WTC11 (cell line): ENCODE data around the gene ABCC3. TPM values are rescaled to one million over a fixed set of nuclear protein-coding genes. Genes with fewer than 3 reads are reported as not detected.

Source experiments
- ATAC-seq: fragments of 200-7000 bp; cut with Tn5 transposase; 2 replicates; pipeline ENCODE4 v1.10.0; 2021; ENCODE audit warnings: mild to moderate bottlenecking, moderate library complexity
- CTCF ChIA-PET: fragments of 300-600 bp; sonication (Branson Sonifier 250); formaldehyde crosslinking; loops from one replicate; lab custom pipeline; 2021; ENCODE audit warnings: antibody characterized with exemption; lab: Charles Lee
- POLR2A ChIA-PET: fragments of 350-600 bp; sonication (Branson Sonifier 250); formaldehyde crosslinking; loops from one replicate; lab custom pipeline; 2021; ENCODE audit warnings: antibody characterized with exemption; lab: Charles Lee
- DNase-seq: peaks from one replicate; pipeline ENCODE4 v3.0.0; 2021; ENCODE audit warnings: low spot score
- H3K27ac Mint-ChIP-seq: 2 replicates; pipeline ENCODE4 v1.8.0; 2021; ENCODE audit warnings: mixed read lengths
- H3K27me3 Mint-ChIP-seq: 2 replicates; pipeline ENCODE4 v1.8.0; 2021; ENCODE audit warnings: low read depth, mild to moderate bottlenecking, moderate library complexity, mixed read lengths
- H3K36me3 Mint-ChIP-seq: 2 replicates; pipeline ENCODE4 v1.8.0; 2021; ENCODE audit warnings: mixed read lengths
- H3K4me1 Mint-ChIP-seq: 2 replicates; pipeline ENCODE4 v1.8.0; 2022; ENCODE audit warnings: mixed read lengths
- H3K4me3 Mint-ChIP-seq: 2 replicates; pipeline ENCODE4 v1.8.0; 2021; ENCODE audit warnings: mild to moderate bottlenecking, moderate library complexity, mixed read lengths
- H3K9me3 Mint-ChIP-seq: 2 replicates; pipeline ENCODE4 v1.8.0; 2021; ENCODE audit warnings: mixed read lengths
- E2F4 ChIP-seq: sonication (generic); formaldehyde crosslinking; IDR thresholded peaks from 2 replicates; pipeline ENCODE4 v1.8.1; 2022; ENCODE audit warnings: low read depth, mild to moderate bottlenecking, moderate library complexity, missing genetic modification reagents, borderline replicate concordance
- GRHL2 ChIP-seq: fragments of 250-450 bp; sonication (Bioruptor Pico); IDR thresholded peaks from 2 replicates; pipeline ENCODE4 v1.8.0; 2022; ENCODE audit warnings: mild to moderate bottlenecking, moderate library complexity; ENCODE audit not compliant: insufficient replicate concordance, severe bottlenecking
- IRF2 ChIP-seq: sonication (generic); formaldehyde crosslinking; IDR thresholded peaks from 2 replicates; pipeline ENCODE4 v1.8.0; 2022; ENCODE audit warnings: low read depth, missing genetic modification reagents, borderline replicate concordance
- JAZF1 ChIP-seq: fragments of 250-450 bp; sonication (Bioruptor Pico); IDR thresholded peaks from 2 replicates; pipeline ENCODE4 v1.9.0; 2021; ENCODE audit warnings: moderate library complexity, mild to moderate bottlenecking, inconsistent platforms
- NFE2L1 ChIP-seq: sonication (generic); formaldehyde crosslinking; IDR thresholded peaks from 2 replicates; pipeline ENCODE4 v1.8.1; 2023; ENCODE audit warnings: missing genetic modification reagents
- PRDM15 ChIP-seq: sonication (generic); formaldehyde crosslinking; IDR thresholded peaks from 2 replicates; pipeline ENCODE4 v1.8.0; 2022; ENCODE audit warnings: missing genetic modification reagents
- PRRX2 ChIP-seq: fragments of 250-450 bp; sonication (Bioruptor Pico); IDR thresholded peaks from 2 replicates; pipeline ENCODE4 v1.8.0; 2021; ENCODE audit warnings: mild to moderate bottlenecking
- SOX15 ChIP-seq: fragments of 250-450 bp; sonication (Bioruptor Pico); IDR thresholded peaks from 2 replicates; pipeline ENCODE4 v1.9.0; 2021; ENCODE audit warnings: mild to moderate bottlenecking
- SP1 ChIP-seq: sonication (generic); formaldehyde crosslinking; conservative IDR thresholded peaks from 2 replicates; pipeline ENCODE4 v1.8.1; 2022; ENCODE audit warnings: missing genetic modification reagents
- ZMAT4 ChIP-seq: fragments of 250-450 bp; sonication (Bioruptor Pico); IDR thresholded peaks from 2 replicates; pipeline ENCODE4 v1.9.0; 2021; ENCODE audit warnings: mild to moderate bottlenecking
- ZNF416 ChIP-seq: fragments of 250-450 bp; sonication (Bioruptor Pico); IDR thresholded peaks from 2 replicates; pipeline ENCODE4 v1.9.0; 2021; ENCODE audit warnings: mild to moderate bottlenecking, inconsistent platforms
- ZNF425 ChIP-seq: fragments of 250-450 bp; sonication (Bioruptor Pico); conservative IDR thresholded peaks from 2 replicates; pipeline ENCODE4 v1.9.0; 2021; ENCODE audit warnings: mild to moderate bottlenecking
- ZNF532 ChIP-seq: fragments of 250-450 bp; sonication (Bioruptor Pico); IDR thresholded peaks from 2 replicates; pipeline ENCODE4 v1.9.0; 2021; ENCODE audit warnings: mild to moderate bottlenecking, borderline replicate concordance
- ZSCAN18 ChIP-seq: fragments of 250-450 bp; sonication (Bioruptor Pico); IDR thresholded peaks from 2 replicates; pipeline ENCODE4 v2.1.2; 2022; ENCODE audit warnings: mild to moderate bottlenecking, moderate library complexity
- total RNA-seq: library from RNA; stranded (reverse); gene quantifications from 3 replicates; pipeline ENCODE4 v1.2.3, GENCODE V29; 2021

Gene ABCC3
- total RNA-seq, 1 experiment from 2014 or later = 0.92 TPM

GRCh38 chr17:50605429-50605828 is 29.3 kb upstream of the ABCC3 start (continued):
- TF ChIP-seq ZMAT4 (CRISPR knock-in tag) = no peak
- TF ChIP-seq, all 79 proteins: peak for 0

- Mint-ChIP-seq H3K4me1 (peaks cover 20% of the 10 kb centered on the region), H3K4me3 (no peak overlapping the region), H3K27me3 (no peaks in the 10 kb centered on the region)
- DNase-seq = no peak
- TF ChIP-seq GRHL2 (CRISPR knock-in tag) (no peak), ZSCAN18 (CRISPR knock-in tag) (no peak), ZNF416 (no peak), JAZF1 (CRISPR knock-in tag) (no peak)
- TF ChIP-seq, all 79 proteins: peak for 0
- ATAC-seq = no peak
- ChIA-PET CTCF (interaction anchor here (0.8 to 1.2 kb wide), 2 partner anchors 19 to 57 kb away, joined by 3 to 4 read pairs; no protein-coding TSS in a partner anchor), POLR2A (no interaction called here)
- Mint-ChIP-seq H3K36me3 (no peaks in the 10 kb centered on the region), H3K9me3 (no peaks in the 10 kb centered on the region), H3K27ac (no peak overlapping the region)
These were observed 27.0 kb upstream of the ABCC3 start for GRCh38 chr17:50607522-50608175.

- DNase-seq (no peak), ATAC-seq (no peak)
- no peaks in the 10 kb centered on the region for H3K9me3 Mint-ChIP-seq
- H3K27me3 Mint-ChIP-seq = no peaks in the 10 kb centered on the region
- H3K36me3 Mint-ChIP-seq = no peaks in the 10 kb centered on the region
- ChIA-PET POLR2A (interaction anchor here (0.7 kb wide), 1 partner anchor 67 kb away, joined by 3 read pairs; no protein-coding TSS in a partner anchor), CTCF (interaction anchor here (1.0 kb wide), 1 partner anchor 17 kb away, joined by 4 read pairs; no protein-coding TSS in a partner anchor)
- H3K4me1 Mint-ChIP-seq = peaks cover 17% of the 10 kb centered on the region
- H3K27ac Mint-ChIP-seq = no peak overlapping the region
- TF ChIP-seq SP1 (CRISPR knock-in tag) = no peak
- no peak for TF ChIP-seq ZNF425 (CRISPR knock-in tag)
- no peak for TF ChIP-seq E2F4
- no peak for TF ChIP-seq IRF2
- no peak for TF ChIP-seq PRRX2 (CRISPR knock-in tag)
- no peak for TF ChIP-seq NFE2L1 (CRISPR knock-in tag)
- TF ChIP-seq ZNF532 (CRISPR knock-in tag) = no peak
- no peak for TF ChIP-seq PRDM15
- TF ChIP-seq SOX15 = no peak
- no peak overlapping the region for H3K4me3 Mint-ChIP-seq
These were observed 25.8 kb upstream of the ABCC3 start for GRCh38 chr17:50608700-50609379.
